NCI-H82 (cell line): ENCODE results near the gene RFTN1.
A peak's percentile ranks its signal among the peaks of the same experiment; 100 is the strongest.

ENCODE experiments used
- DNase-seq: peaks from one replicate; lab custom pipeline; 2025; lab: John Stamatoyannopoulos, UW

Gene RFTN1

GRCh38 chr3:16377847-16378302 lies 135.6 kb downstream of the RFTN1 start:
- no peak for DNase-seq

GRCh38 chr3:16377196-16377595 lies 136.3 kb downstream of the RFTN1 start:
- no peak for DNase-seq

GRCh38 chr3:16375891-16376290 lies 137.6 kb downstream of the RFTN1 start:
- no peak for DNase-seq

- no peak for DNase-seq
Measured at GRCh38 chr3:16374935-16375245, 138.6 kb downstream of the RFTN1 start.

GRCh38 chr3:16374047-16374934 lies 139.2 kb downstream of the RFTN1 start:
- no peak for DNase-seq

GRCh38 chr3:16373341-16373946 lies 140.1 kb downstream of the RFTN1 start:
- no peak for DNase-seq

GRCh38 chr3:16372362-16373292 lies 140.9 kb downstream of the RFTN1 start:
- no peak for DNase-seq

- no peak for DNase-seq
Measured at GRCh38 chr3:16370872-16371740, 142.4 kb downstream of the RFTN1 start.

- no peak for DNase-seq
Measured at GRCh38 chr3:16370503-16370871, 143.0 kb downstream of the RFTN1 start.

- no peak for DNase-seq
Measured at GRCh38 chr3:16369885-16370284, 143.6 kb downstream of the RFTN1 start.

GRCh38 chr3:16369276-16369675 lies 144.2 kb downstream of the RFTN1 start:
- no peak for DNase-seq

- no peak for DNase-seq
Measured at GRCh38 chr3:16366581-16366980, 146.9 kb downstream of the RFTN1 start.

- DNase-seq, result peak; percentile 36
Measured at GRCh38 chr3:16365491-16366128, 147.9 kb downstream of the RFTN1 start.

- DNase-seq, result no peak
Measured at GRCh38 chr3:16364963-16365362, 148.5 kb downstream of the RFTN1 start.

- DNase-seq, result no peak
Measured at GRCh38 chr3:16364323-16364722, 149.2 kb downstream of the RFTN1 start.

GRCh38 chr3:16363636-16364035 lies 149.9 kb downstream of the RFTN1 start:
- no peak for DNase-seq

- DNase-seq, result no peak
Measured at GRCh38 chr3:16362770-16363169, 150.7 kb downstream of the RFTN1 start.

- no peak for DNase-seq
Measured at GRCh38 chr3:16361087-16361486, 152.4 kb downstream of the RFTN1 start.

GRCh38 chr3:16359331-16359730 lies 154.2 kb downstream of the RFTN1 start:
- DNase-seq, result no peak

GRCh38 chr3:16358336-16358735 lies 155.2 kb downstream of the RFTN1 start:
- no peak for DNase-seq
